Measurements from ENCODE around the gene KRTAP20-4.

GRCh38 chr21:30646904-30647414 is 26.5 kb downstream of the KRTAP20-4 start:
- TF ChIP-seq CTCF (IDR thresholded peaks at IDR 0.05): no peak
- no peak for TF ChIP-seq POLR2A (IDR thresholded peaks at IDR 0.05)

Measured in thyroid gland (tissue), 4 donors.